A673 (cell line): ENCODE measurements around the gene BTBD6. TPM values are rescaled to one million over a fixed set of nuclear protein-coding genes. Genes with fewer than 3 reads are reported as not detected.

Source experiments
- BruUV-seq: library from RNA; stranded (reverse); fragments of 400-500 nt; replicated peaks from 2 replicates; lab custom pipeline; 2021; lab: Mats Ljungman, UMichigan
- CTCF ChIA-PET: fragments of 300-600 bp; sonication (Branson Sonifier 250); formaldehyde crosslinking; loops from one replicate; lab custom pipeline; 2022; ENCODE audit warnings: antibody characterized with exemption; lab: Charles Lee
- POLR2A ChIA-PET: fragments of 300-600 bp; sonication (Branson Sonifier 250); formaldehyde crosslinking; loops from one replicate; lab custom pipeline; 2022; ENCODE audit warnings: antibody characterized with exemption; ENCODE audit not compliant: low non-redundant PET; lab: Charles Lee
- DNase-seq: peaks from one replicate; pipeline ENCODE4 v3.0.0-alpha.2; 2015; ENCODE audit warnings: low spot score
- H3K27ac ChIP-seq: fragments of 200-600 bp; sonication (generic); 2 replicates; pipeline ENCODE4 v1.5.1; 2016; ENCODE audit warnings: mixed run types, low read depth, mild to moderate bottlenecking, mixed read lengths, antibody characterized with exemption, low read length; ENCODE audit not compliant: poor library complexity, severe bottlenecking
- H3K27me3 ChIP-seq: fragments of 200-600 bp; sonication (generic); replicated peaks from 2 replicates; pipeline ENCODE4 v1.6.1; 2017; ENCODE audit warnings: mixed run types, low read depth, mild to moderate bottlenecking, mixed read lengths, antibody characterized with exemption, low read length; ENCODE audit not compliant: insufficient read depth, poor library complexity
- H3K36me3 ChIP-seq: fragments of 200-600 bp; sonication (generic); 2 replicates; pipeline ENCODE4 v1.6.1; 2016; ENCODE audit warnings: mixed run types, mild to moderate bottlenecking, mixed read lengths, antibody characterized with exemption, low read length; ENCODE audit not compliant: insufficient read depth, poor library complexity, severe bottlenecking
- H3K4me1 ChIP-seq: fragments of 200-600 bp; sonication (generic); 2 replicates; pipeline ENCODE4 v1.6.1; 2017; ENCODE audit warnings: mixed run types, mild to moderate bottlenecking, mixed read lengths, antibody characterized with exemption, low read length; ENCODE audit not compliant: insufficient read depth, poor library complexity, severe bottlenecking
- H3K4me3 ChIP-seq: fragments of 200-600 bp; sonication (generic); 2 replicates; pipeline ENCODE4 v1.5.1; 2016; ENCODE audit warnings: low read depth, mixed run types, mild to moderate bottlenecking, mixed read lengths, low read length; ENCODE audit not compliant: poor library complexity, severe bottlenecking
- H3K9me3 ChIP-seq: fragments of 200-600 bp; sonication (generic); 2 replicates; pipeline ENCODE4 v1.6.1; 2016; ENCODE audit warnings: mixed run types, low read depth, mild to moderate bottlenecking, mixed read lengths, antibody characterized with exemption, low read length; ENCODE audit not compliant: poor library complexity, severe bottlenecking
- EZH2 ChIP-seq: fragments of 200-600 bp; sonication (generic); IDR thresholded peaks from 2 replicates; pipeline ENCODE4 v1.6.1; 2017; ENCODE audit warnings: borderline replicate concordance, low read depth, mild to moderate bottlenecking, mixed read lengths, antibody characterized with exemption, low read length; ENCODE audit not compliant: poor library complexity, severe bottlenecking
- intact Hi-C: fragments of 100-400 bp; cut with micrococcal nuclease; formaldehyde crosslinking; loops from one replicate; pipeline ENCODE4 v1.10.0; 2022; ENCODE audit not compliant: unreplicated experiment
- total RNA-seq: library from RNA; stranded (reverse); gene quantifications from 2 replicates; pipeline ENCODE4 v1.2.3, GENCODE V29; 2021
- TF ChIP-seq, protein P1 (sequence below): fragments of 300-800, 200-600 bp; sonication (generic); conservative IDR thresholded peaks from 2 replicates; pipeline ENCODE4 v1.5.1; 2017; ENCODE audit warnings: low read depth, mild to moderate bottlenecking, antibody characterized with exemption, low read length, moderate library complexity, mixed read lengths

The BTBD6 gene
- total RNA-seq, 1 experiment from 2014 or later, result 39.9 TPM

DNA sequence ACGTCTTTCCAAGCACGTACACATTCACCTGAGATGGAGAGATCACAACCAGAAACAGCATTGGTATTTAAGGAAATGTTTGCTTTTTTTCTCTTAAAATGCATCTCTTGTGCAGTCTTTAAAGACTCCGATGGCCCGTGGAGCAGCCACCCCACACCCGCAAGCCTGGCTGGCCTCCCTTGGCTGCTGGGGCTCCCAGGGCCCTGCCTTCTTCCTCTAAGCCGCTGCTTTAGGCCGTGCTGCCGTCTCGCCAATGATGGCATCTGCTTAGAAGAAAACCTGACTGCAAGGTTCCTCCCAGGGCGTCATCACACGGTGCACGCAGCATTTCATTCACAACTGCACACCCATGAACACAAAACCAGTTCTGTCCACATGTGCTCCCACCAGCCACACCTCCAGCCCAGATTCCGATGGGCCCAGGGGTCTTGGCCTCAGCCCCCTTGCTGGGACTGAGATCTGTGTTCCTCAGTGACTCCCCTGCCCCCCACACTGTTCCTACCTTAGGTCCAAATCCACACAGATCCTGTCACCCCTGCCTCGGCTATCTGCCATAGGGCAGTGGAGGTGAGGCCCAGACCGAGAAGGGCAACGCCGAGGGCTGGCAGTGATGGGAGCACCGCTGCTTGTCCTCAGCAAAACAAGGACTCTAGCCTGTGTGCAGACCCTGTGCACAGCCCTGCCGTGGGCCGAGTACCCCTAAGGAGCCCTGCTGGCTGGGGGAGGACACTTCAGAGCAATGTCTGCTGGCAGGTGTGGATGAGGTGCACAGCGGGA lies 4.4 kb downstream of the BTBD6 start:
- Histone ChIP-seq H3K4me1 (peaks cover 3% of the 10 kb centered on the region), H3K9me3 (no peaks in the 10 kb centered on the region), H3K27ac (no peak overlapping the region), H3K36me3 (peaks cover 9% of the 10 kb centered on the region), H3K4me3 (no peak overlapping the region), H3K27me3 (no peaks in the 10 kb centered on the region)
- BruUV-seq, result no TSS peak
- CTCF ChIA-PET, result no interaction called here
- no peak for DNase-seq
- intact Hi-C loops, result no loop called here
- TF ChIP-seq EZH2, result no peak
- TF ChIP-seq, protein P1, sequence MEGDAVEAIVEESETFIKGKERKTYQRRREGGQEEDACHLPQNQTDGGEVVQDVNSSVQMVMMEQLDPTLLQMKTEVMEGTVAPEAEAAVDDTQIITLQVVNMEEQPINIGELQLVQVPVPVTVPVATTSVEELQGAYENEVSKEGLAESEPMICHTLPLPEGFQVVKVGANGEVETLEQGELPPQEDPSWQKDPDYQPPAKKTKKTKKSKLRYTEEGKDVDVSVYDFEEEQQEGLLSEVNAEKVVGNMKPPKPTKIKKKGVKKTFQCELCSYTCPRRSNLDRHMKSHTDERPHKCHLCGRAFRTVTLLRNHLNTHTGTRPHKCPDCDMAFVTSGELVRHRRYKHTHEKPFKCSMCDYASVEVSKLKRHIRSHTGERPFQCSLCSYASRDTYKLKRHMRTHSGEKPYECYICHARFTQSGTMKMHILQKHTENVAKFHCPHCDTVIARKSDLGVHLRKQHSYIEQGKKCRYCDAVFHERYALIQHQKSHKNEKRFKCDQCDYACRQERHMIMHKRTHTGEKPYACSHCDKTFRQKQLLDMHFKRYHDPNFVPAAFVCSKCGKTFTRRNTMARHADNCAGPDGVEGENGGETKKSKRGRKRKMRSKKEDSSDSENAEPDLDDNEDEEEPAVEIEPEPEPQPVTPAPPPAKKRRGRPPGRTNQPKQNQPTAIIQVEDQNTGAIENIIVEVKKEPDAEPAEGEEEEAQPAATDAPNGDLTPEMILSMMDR, result no peak
- POLR2A ChIA-PET, result no interaction called here

DNA sequence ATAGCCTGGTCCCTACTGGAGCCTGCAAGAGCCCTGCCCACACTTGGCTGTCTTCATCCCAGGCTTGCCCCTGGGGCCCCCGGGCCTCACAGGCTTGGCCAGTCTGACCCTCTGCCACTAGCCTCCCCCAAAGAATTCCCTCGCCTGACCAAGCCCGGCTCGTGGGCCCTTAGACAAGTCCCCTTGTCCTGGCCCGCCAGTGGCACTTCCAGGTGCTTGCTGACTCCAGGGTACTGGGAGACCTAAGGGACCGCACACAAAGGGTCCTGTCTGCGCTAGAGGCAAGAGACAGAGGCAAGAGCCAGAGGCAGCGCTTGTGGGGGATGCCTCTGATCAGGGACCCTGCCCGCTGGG lies 5.0 kb downstream of the BTBD6 start:
- no peak for TF ChIP-seq EZH2
- TF ChIP-seq, protein P1, result no peak
- no peak for DNase-seq

DNA sequence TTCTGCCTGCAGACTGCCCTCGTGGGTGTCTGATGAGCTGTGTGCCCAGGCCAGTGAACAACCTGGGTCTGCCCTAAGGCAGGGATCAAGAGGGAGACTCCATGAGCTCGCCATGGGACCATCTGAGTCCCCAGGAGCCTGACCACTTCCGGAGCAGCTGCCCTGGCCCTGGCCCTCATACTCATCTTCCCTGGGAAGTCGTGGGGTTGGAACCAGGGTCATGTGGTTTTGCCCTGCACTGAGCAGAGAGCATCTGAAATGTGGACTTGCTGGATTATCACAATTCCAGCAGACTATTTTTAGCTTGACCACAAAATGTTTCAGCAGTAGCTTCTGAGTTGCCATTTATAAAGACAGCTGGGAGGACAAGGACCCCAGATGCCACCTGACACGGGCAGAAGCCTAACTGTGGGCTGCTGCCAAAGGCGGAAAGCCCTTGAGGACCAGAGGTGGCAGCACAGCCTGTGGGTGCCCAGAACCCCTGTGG lies 6.7 kb downstream of the BTBD6 start:
- no peaks in the 10 kb centered on the region for H3K4me1 ChIP-seq
- H3K4me3 ChIP-seq, result no peak overlapping the region
- ChIA-PET POLR2A (no interaction called here), CTCF (no interaction called here)
- no peaks in the 10 kb centered on the region for H3K27me3 ChIP-seq
- TF ChIP-seq EZH2, result no peak
- TF ChIP-seq, protein P1, result no peak
- BruUV-seq, result no TSS peak
- intact Hi-C loops, result no loop called here
- H3K27ac ChIP-seq, result no peak overlapping the region
- no peaks in the 10 kb centered on the region for H3K9me3 ChIP-seq
- H3K36me3 ChIP-seq, result peaks cover 3% of the 10 kb centered on the region
- no peak for DNase-seq

More for the DNA sequence above, 5.0 kb downstream of the BTBD6 start:
- Histone ChIP-seq H3K27me3 (no peaks in the 10 kb centered on the region), H3K4me3 (no peak overlapping the region), H3K36me3 (peaks cover 9% of the 10 kb centered on the region), H3K9me3 (no peaks in the 10 kb centered on the region), H3K4me1 (no peaks in the 10 kb centered on the region), H3K27ac (no peak overlapping the region)
- intact Hi-C loops, result no loop called here
- CTCF ChIA-PET, result no interaction called here
- BruUV-seq, result no TSS peak
- POLR2A ChIA-PET, result no interaction called here
